C4-2B (cell line): ENCODE results near the gene B3GALT4.
A peak's percentile ranks its signal among the peaks of the same experiment; 100 is the strongest.
"Not testable (repeated sequence)": the region's sequence is repeated elsewhere in the genome, so short reads cannot be mapped to it uniquely, and the experiment has no call there.

Experiments
- H3K27ac ChIP-seq: fragments of 450-650 bp; 2 replicates; pipeline ENCODE4 v1.5.1; 2017
- CTCF ChIP-seq: fragments of 450-650 bp; conservative IDR thresholded peaks from 2 replicates; pipeline ENCODE4 v1.5.1; 2017; ENCODE audit warnings: mild to moderate bottlenecking
- ZFX ChIP-seq: fragments of 450-650 bp; IDR thresholded peaks from 2 replicates; pipeline ENCODE4 v1.6.1; 2017

Gene B3GALT4

GRCh38 chr6:33278392-33278741 lies 1.4 kb downstream of the B3GALT4 start:
- no peak overlapping the region for H3K27ac ChIP-seq
- TF ChIP-seq CTCF (no peak), ZFX (no peak)

GRCh38 chr6:33278810-33279209 lies 1.9 kb downstream of the B3GALT4 start:
- TF ChIP-seq CTCF: no peak
- TF ChIP-seq ZFX: no peak
- H3K27ac ChIP-seq: no peak overlapping the region

GRCh38 chr6:33279257-33279695 lies 2.4 kb downstream of the B3GALT4 start:
- TF ChIP-seq ZFX: no peak
- TF ChIP-seq CTCF: no peak

GRCh38 chr6:33279971-33280511 lies 3.1 kb downstream of the B3GALT4 start:
- H3K27ac ChIP-seq: no peak overlapping the region

More at GRCh38 chr6:33279257-33279695, 2.4 kb downstream of the B3GALT4 start:
- no peak overlapping the region for H3K27ac ChIP-seq

GRCh38 chr6:33280539-33280938 lies 3.6 kb downstream of the B3GALT4 start:
- no peak overlapping the region for H3K27ac ChIP-seq
- TF ChIP-seq CTCF (no peak), ZFX (no peak)

More at GRCh38 chr6:33279971-33280511, 3.1 kb downstream of the B3GALT4 start:
- TF ChIP-seq ZFX (no peak), CTCF (no peak; the same call in 1 of the 2 replicates)

GRCh38 chr6:33285214-33285613 lies 8.3 kb downstream of the B3GALT4 start:
- H3K27ac ChIP-seq: not testable (repeated sequence)

- TF ChIP-seq ZFX: no peak
- H3K27ac ChIP-seq: no peak overlapping the region
Measured at GRCh38 chr6:33286946-33287914, 10.3 kb downstream of the B3GALT4 start.

- peak; percentile 33; the same call in 1 of the 2 replicates for TF ChIP-seq ZFX
- no peak for TF ChIP-seq CTCF
- peak overlapping the region; percentile 76 for H3K27ac ChIP-seq
Measured at GRCh38 chr6:33288141-33288920, 11.4 kb downstream of the B3GALT4 start.
